GM18505 (cell line): Measurements from ENCODE around the gene AGAP1.
"Not testable (repeated sequence)": the region's sequence is repeated elsewhere in the genome, so short reads cannot be mapped to it uniquely, and the experiment has no call there.

ENCODE experiments used
- ATAC-seq: cut with Tn5 transposase; IDR thresholded peaks from one replicate; pipeline ENCODE4 v1.9.1; 2021; ENCODE audit not compliant: unreplicated experiment
- POLR2A ChIP-seq: IDR thresholded peaks from 4 replicates; pipeline ENCODE4 v1.6.1; 2011; ENCODE audit warnings: borderline replicate concordance; ENCODE audit not compliant: insufficient read depth, insufficient read length; ENCODE audit errors: extremely low read depth

AGAP1 gene

DNA sequence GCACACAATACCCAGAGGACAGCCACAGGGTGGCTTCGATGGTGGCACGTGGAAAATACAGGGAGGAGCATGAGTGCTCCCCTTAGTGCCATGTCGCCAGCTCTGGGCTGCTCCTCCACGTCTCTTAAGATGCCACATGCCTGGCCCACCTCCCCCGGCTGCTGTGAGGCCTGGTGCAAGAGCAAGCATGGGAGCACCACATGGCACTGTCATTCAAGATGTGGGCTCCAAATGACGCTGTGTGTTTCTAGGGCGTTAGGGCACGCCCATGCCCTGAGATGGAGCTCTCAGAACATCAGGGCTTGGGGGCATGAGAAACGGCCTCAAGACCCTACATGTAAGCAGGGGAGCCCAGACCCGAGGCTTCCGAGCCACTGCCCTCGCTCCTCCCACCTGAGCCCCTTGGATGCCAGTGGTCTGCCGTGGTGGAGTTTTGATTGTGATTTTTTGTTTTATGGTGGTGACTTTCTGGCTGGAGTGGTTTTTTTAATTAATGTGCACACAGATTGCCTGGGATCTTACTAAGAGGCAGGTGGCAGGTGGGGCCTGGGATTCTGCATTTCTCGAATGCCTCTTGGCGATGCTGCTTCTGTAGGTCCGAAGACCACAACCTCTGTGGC, 435.0 kb downstream of the AGAP1 start:
- TF ChIP-seq POLR2A = no peak
- ATAC-seq = no peak

DNA sequence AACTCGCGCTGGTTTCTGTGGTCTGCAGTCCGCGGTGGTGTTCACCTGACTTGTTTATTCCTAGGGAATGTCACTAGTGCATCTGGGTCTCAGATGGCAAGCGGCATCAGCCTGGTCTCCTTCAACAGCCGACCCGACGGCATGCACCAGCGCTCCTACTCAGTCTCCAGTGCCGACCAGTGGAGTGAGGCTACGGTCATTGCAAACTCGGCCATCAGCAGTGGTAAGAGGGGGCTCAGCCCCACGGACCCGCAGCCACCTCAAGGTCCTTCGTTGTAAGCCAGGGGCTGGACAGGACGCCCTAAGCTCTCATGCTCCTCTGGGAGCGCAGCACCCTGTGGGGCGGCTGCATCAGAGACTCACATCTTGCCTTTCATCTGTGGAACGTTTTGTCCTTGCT, 436.9 kb downstream of the AGAP1 start:
- no peak for TF ChIP-seq POLR2A
- ATAC-seq = no peak

DNA sequence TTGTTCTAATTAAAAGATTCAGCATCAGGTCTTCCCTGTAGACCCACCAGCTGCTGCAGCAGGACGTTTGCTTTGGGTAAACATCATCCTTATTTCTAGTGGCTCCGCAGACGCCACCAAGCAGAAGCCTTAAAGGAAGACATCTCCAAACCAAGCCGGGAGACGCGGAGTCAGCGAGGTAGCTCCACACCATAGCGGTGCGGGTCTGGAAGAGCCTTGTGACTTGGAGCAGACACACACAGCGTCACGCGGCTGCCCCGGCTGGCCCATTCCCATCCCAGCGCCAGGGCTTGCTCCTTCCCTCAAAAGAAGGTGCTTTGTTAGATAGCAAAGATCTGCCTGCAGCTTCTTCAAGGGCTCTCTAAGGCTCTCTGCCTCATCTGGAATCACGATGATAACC, 437.8 kb downstream of the AGAP1 start:
- no peak for ATAC-seq
- TF ChIP-seq POLR2A = no peak

DNA sequence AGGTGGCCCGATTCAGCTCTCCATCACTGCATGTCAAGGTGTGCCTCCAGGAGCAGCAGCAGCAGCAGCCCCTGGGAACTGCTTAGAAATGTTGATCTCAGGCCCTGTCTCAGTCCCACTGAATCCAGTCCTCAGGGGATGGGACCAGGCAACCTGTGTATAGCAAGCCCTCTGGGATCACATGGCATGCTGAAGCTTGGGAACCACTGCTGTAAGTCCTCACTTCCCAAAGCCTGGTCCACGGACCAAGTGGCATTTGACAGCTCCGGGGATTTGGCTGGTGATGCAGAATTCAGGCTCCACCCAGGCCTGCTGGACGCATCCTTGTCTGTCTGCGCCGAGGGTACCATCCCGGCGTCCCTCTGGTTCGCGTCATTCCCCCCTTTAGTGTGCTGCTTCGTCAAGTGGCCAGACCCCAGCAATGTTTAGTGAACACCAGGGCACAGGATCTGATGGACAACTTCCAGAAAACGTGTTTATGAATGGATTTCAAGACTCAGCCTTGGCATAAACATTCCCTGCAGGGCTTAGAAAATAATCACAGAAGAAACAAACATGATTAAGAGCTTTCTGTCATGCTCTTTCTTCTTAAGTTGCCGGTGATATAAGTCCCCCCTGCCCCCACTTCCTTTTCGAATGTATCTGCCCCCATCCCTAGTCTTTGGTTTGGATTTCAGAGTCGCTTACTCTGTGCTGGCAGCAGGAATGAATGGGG, 440.4 kb downstream of the AGAP1 start:
- no peak for TF ChIP-seq POLR2A
- no peak for ATAC-seq

DNA sequence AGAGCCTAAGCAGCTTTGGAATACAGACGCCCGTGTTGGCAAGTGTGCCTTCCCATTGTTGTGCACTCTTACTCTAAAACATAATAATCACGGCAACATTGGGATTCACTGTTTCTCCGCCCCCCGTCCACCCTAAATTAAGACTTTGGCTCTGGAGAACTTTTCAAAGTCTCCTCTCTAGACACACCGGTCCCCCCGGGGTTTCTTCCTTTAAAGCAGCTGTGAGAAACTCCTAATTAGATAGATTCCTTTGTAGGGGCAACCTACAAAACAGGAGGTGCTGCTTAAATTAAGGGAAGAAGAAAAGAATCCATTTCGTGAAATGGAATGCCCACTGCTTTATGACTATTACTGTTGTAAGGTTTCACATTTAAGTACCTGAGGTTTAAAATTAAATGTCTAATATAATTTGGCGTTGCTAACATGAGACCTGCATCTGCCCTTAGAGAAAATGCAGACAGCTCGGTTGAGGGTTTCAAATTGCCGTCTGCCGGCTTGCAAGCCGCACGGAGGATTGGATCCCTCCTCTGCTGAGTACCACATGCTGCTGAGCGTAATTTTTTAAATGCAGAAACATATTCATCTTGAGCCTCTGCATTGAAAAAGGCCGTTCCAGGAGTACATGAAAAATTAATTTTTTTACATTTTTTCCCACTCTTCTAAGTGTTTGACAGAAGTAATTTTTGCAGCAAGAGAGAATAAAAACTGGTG, 441.1 kb downstream of the AGAP1 start:
- no peak for ATAC-seq
- TF ChIP-seq POLR2A = no peak

DNA sequence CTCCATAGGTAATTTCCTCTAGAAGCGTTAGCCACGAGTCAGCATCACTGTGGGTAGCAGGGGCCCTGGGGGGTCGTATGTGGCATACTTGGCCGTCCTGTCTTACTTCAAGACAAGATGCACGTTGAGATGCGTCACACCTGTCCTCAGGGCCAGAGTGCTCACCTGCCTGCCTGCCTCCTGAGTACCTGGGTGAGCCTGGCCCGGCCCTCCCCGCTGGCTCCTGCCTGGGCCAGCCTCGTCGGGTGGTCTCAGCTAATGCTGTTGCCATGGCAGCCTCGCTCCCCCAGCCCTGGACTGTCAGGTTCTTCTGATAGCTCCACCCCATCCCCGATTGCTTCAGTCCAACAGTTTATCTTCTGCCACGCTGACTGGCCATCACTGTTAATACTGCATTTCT, 441.9 kb downstream of the AGAP1 start:
- no peak for TF ChIP-seq POLR2A
- ATAC-seq = no peak

DNA sequence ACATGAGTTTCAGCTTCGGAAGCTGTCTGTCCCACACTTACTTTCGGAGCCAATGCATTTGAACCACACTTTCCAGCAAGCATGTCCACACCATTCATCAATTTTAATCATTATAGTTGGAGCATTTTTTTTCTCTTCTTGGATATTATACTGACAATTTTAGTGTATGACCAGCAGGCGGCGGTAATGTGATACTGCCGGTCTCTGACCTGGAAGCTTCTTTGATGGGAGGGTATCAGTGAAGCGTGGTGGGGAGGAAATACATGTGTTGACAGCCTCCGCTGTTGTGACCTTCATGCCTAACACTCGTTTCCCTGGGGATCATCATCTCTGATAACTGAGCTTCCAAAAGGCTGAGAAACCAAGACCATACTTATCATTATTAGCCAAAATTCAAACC, 442.6 kb downstream of the AGAP1 start:
- no peak for ATAC-seq
- no peak for TF ChIP-seq POLR2A

DNA sequence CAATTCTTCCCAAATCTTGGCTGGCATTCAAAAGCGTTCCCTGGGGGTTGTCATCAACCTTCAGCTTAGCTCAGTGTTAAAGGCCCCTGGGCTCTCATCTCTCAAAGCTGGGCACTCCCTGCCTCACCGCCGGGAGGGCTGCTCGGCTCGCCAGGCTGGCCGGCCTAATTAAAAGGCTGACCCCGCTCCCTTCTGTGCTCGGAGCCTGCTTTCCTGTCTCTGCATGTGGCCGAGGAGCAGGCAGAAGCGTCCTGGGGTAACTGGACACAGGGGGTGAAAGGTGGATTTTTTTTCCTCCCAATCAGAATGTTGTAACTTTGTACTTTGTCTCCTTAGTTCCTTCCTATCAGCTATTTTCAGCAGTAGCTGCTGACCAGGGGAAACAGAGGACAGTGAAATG, 443.2 kb downstream of the AGAP1 start:
- no peak for ATAC-seq
- no peak for TF ChIP-seq POLR2A

DNA sequence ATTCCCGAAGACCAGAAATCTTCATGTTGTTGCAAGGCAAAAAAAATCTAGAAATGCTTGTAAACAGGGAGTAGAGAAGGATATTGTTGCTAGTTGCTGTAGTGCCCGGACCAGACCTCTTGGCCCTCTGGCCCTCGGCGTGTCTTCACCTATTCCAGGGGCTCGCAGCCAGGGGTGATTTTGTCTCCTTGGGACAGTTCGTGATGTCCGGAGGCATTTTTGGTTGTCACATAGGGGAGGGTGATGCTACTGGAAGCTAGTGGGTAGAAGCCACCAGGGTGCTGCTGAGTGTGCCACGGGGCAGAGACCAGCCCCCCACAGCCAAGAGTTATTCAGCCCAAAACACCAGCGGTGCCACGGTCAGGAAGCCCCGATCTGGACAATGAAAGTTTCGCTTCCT, 443.7 kb downstream of the AGAP1 start:
- TF ChIP-seq POLR2A = no peak
- ATAC-seq = no peak

DNA sequence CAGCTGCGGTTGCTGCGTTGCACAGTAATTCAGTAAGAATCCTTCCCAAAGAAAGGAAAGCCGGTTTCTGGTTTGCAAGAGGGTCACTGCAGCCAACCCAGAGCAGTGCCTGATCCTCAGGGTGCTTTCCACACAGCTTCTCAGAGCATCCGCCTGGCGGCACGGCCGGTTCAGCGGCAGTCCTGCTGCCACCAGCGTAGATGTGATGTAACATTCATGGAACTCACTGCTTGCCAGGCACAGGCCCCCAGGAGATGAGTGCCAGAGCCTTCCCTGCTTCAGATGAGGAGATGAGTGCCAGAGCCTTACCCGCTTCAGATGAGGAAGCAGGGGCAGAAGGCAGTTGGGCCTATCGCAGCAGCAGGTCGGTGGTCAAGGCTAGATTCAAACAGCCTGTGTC, 444.1 kb downstream of the AGAP1 start:
- ATAC-seq = no peak

GRCh38 chr2:235938611-235939010, 444.8 kb downstream of the AGAP1 start:
- ATAC-seq = no peak
- no peak for TF ChIP-seq POLR2A

More for the DNA sequence above, 444.1 kb downstream of the AGAP1 start:
- TF ChIP-seq POLR2A = no peak

GRCh38 chr2:235939471-235939870, 445.6 kb downstream of the AGAP1 start:
- no peak for TF ChIP-seq POLR2A
- no peak for ATAC-seq

- TF ChIP-seq POLR2A = no peak
- no peak for ATAC-seq
These were observed 446.5 kb downstream of the AGAP1 start for GRCh38 chr2:235940330-235940729.

DNA sequence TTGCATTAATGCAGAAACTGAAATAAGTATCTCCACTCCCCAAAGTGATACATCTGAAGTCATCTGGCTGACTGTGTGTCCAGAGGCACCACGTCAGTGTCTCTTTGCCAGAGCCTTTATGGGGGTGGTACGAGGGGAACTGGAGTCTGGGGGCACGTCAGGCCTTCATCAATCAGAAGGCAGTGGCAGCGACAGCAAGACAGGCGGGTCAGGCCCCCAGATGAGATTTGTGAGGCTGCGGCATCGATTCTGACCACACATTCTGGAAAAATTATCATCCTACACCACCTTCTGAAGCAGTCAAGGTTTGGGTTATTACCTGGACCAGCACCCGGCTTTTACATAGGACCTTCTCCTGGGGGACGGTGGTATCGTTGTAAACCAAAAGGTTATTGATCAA, 450.7 kb downstream of the AGAP1 start:
- no peak for TF ChIP-seq POLR2A
- ATAC-seq = no peak

- ATAC-seq = no peak
- no peak for TF ChIP-seq POLR2A
These were observed 451.8 kb downstream of the AGAP1 start for GRCh38 chr2:235945608-235946140.

GRCh38 chr2:235946590-235946989, 452.7 kb downstream of the AGAP1 start:
- TF ChIP-seq POLR2A = no peak
- ATAC-seq = no peak

GRCh38 chr2:235947055-235947454, 453.2 kb downstream of the AGAP1 start:
- not testable (repeated sequence) for ATAC-seq
